A673 (cell line): Measurements from ENCODE around the gene RD3L. TPM values are rescaled to one million over a fixed set of nuclear protein-coding genes. Genes with fewer than 3 reads are reported as not detected.

Source experiments
- BruUV-seq: library from RNA; stranded (reverse); fragments of 400-500 nt; replicated peaks from 2 replicates; lab custom pipeline; 2021; lab: Mats Ljungman, UMichigan
- CTCF ChIA-PET: fragments of 300-600 bp; sonication (Branson Sonifier 250); formaldehyde crosslinking; loops from one replicate; lab custom pipeline; 2022; ENCODE audit warnings: antibody characterized with exemption; lab: Charles Lee
- POLR2A ChIA-PET: fragments of 300-600 bp; sonication (Branson Sonifier 250); formaldehyde crosslinking; loops from one replicate; lab custom pipeline; 2022; ENCODE audit warnings: antibody characterized with exemption; ENCODE audit not compliant: low non-redundant PET; lab: Charles Lee
- DNase-seq: peaks from one replicate; pipeline ENCODE4 v3.0.0-alpha.2; 2015; ENCODE audit warnings: low spot score
- H3K27ac ChIP-seq: fragments of 200-600 bp; sonication (generic); 2 replicates; pipeline ENCODE4 v1.5.1; 2016; ENCODE audit warnings: mixed run types, low read depth, mild to moderate bottlenecking, mixed read lengths, antibody characterized with exemption, low read length; ENCODE audit not compliant: poor library complexity, severe bottlenecking
- H3K27me3 ChIP-seq: fragments of 200-600 bp; sonication (generic); replicated peaks from 2 replicates; pipeline ENCODE4 v1.6.1; 2017; ENCODE audit warnings: mixed run types, low read depth, mild to moderate bottlenecking, mixed read lengths, antibody characterized with exemption, low read length; ENCODE audit not compliant: insufficient read depth, poor library complexity
- H3K36me3 ChIP-seq: fragments of 200-600 bp; sonication (generic); 2 replicates; pipeline ENCODE4 v1.6.1; 2016; ENCODE audit warnings: mixed run types, mild to moderate bottlenecking, mixed read lengths, antibody characterized with exemption, low read length; ENCODE audit not compliant: insufficient read depth, poor library complexity, severe bottlenecking
- H3K4me1 ChIP-seq: fragments of 200-600 bp; sonication (generic); 2 replicates; pipeline ENCODE4 v1.6.1; 2017; ENCODE audit warnings: mixed run types, mild to moderate bottlenecking, mixed read lengths, antibody characterized with exemption, low read length; ENCODE audit not compliant: insufficient read depth, poor library complexity, severe bottlenecking
- H3K4me3 ChIP-seq: fragments of 200-600 bp; sonication (generic); 2 replicates; pipeline ENCODE4 v1.5.1; 2016; ENCODE audit warnings: low read depth, mixed run types, mild to moderate bottlenecking, mixed read lengths, low read length; ENCODE audit not compliant: poor library complexity, severe bottlenecking
- H3K9me3 ChIP-seq: fragments of 200-600 bp; sonication (generic); 2 replicates; pipeline ENCODE4 v1.6.1; 2016; ENCODE audit warnings: mixed run types, low read depth, mild to moderate bottlenecking, mixed read lengths, antibody characterized with exemption, low read length; ENCODE audit not compliant: poor library complexity, severe bottlenecking
- EZH2 ChIP-seq: fragments of 200-600 bp; sonication (generic); IDR thresholded peaks from 2 replicates; pipeline ENCODE4 v1.6.1; 2017; ENCODE audit warnings: borderline replicate concordance, low read depth, mild to moderate bottlenecking, mixed read lengths, antibody characterized with exemption, low read length; ENCODE audit not compliant: poor library complexity, severe bottlenecking
- intact Hi-C: fragments of 100-400 bp; cut with micrococcal nuclease; formaldehyde crosslinking; loops from one replicate; pipeline ENCODE4 v1.10.0; 2022; ENCODE audit not compliant: unreplicated experiment
- total RNA-seq: library from RNA; stranded (reverse); gene quantifications from 2 replicates; pipeline ENCODE4 v1.2.3, GENCODE V29; 2021
- TF ChIP-seq, protein P1 (sequence below): fragments of 300-800, 200-600 bp; sonication (generic); conservative IDR thresholded peaks from 2 replicates; pipeline ENCODE4 v1.5.1; 2017; ENCODE audit warnings: low read depth, mild to moderate bottlenecking, antibody characterized with exemption, low read length, moderate library complexity, mixed read lengths

The RD3L gene
- total RNA-seq, 1 experiment from 2014 or later = not detected

- Histone ChIP-seq H3K27me3 (peaks cover 11% of the 10 kb centered on the region), H3K27ac (no peak overlapping the region), H3K4me1 (no peaks in the 10 kb centered on the region), H3K9me3 (peaks cover 8% of the 10 kb centered on the region), H3K4me3 (no peak overlapping the region), H3K36me3 (no peaks in the 10 kb centered on the region)
- no TSS peak for BruUV-seq
- intact Hi-C loops = no loop called here
- DNase-seq = no peak
- TF ChIP-seq EZH2 = no peak
- TF ChIP-seq, protein P1, sequence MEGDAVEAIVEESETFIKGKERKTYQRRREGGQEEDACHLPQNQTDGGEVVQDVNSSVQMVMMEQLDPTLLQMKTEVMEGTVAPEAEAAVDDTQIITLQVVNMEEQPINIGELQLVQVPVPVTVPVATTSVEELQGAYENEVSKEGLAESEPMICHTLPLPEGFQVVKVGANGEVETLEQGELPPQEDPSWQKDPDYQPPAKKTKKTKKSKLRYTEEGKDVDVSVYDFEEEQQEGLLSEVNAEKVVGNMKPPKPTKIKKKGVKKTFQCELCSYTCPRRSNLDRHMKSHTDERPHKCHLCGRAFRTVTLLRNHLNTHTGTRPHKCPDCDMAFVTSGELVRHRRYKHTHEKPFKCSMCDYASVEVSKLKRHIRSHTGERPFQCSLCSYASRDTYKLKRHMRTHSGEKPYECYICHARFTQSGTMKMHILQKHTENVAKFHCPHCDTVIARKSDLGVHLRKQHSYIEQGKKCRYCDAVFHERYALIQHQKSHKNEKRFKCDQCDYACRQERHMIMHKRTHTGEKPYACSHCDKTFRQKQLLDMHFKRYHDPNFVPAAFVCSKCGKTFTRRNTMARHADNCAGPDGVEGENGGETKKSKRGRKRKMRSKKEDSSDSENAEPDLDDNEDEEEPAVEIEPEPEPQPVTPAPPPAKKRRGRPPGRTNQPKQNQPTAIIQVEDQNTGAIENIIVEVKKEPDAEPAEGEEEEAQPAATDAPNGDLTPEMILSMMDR = no peak
- ChIA-PET CTCF (no interaction called here), POLR2A (no interaction called here)
Measured at GRCh38 chr14:103946975-103947374, 4.6 kb upstream of the RD3L start.

DNA sequence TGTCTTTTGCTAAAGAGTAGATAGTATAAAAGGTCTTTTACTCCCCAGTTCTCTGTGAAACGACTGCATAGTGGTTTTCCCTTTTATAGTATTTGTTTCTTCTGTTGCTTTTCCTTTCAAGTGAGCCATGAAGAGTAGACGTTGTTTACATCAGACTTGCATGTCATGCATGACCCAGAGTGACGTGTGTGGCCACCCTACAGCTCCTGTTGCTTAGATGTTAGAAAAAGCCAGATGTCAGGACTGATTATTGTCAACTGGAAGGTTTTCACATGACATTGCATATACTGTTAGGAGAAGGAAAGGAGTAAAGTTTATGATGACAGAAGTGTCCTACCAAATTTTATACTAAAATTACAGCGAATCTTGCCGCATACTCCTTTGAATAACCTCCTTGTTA lies 1.3 kb upstream of the RD3L start:
- intact Hi-C loops = no loop called here
- TF ChIP-seq EZH2 = no peak
- TF ChIP-seq, protein P1 = no peak
- POLR2A ChIA-PET = no interaction called here
- no peak overlapping the region for H3K4me3 ChIP-seq
- no peak for DNase-seq
- peaks cover 8% of the 10 kb centered on the region for H3K9me3 ChIP-seq
- no TSS peak for BruUV-seq
- H3K27ac ChIP-seq = no peak overlapping the region
- CTCF ChIA-PET = no interaction called here
- H3K36me3 ChIP-seq = no peaks in the 10 kb centered on the region
- H3K27me3 ChIP-seq = peaks cover 41% of the 10 kb centered on the region
- H3K4me1 ChIP-seq = no peaks in the 10 kb centered on the region

DNA sequence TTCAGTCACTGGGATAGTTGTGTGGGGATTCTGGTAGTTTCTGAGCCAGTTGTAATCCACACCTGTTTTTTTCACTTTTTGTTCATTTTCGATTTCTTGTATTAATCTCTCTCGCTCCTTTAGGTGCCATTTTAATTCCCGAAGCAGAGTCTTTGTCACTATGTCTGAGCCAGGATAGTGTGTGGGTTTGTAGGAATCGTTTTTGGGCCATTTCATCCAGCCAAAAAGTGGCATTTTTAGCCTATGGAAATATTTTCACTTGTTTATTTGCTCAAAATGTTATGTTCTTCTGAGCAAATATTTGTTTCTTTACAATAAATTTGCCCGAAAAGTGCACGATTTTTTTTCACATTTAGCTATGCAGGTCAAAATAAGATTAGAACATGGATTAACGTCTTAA lies 867 bp downstream of the RD3L start:
- DNase-seq = no peak
- Histone ChIP-seq H3K36me3 (no peaks in the 10 kb centered on the region), H3K9me3 (peaks cover under 1% of the 10 kb centered on the region), H3K4me3 (no peak overlapping the region), H3K27ac (no peak overlapping the region), H3K27me3 (peaks cover 46% of the 10 kb centered on the region), H3K4me1 (no peaks in the 10 kb centered on the region)
- BruUV-seq = no TSS peak
- intact Hi-C loops = no loop called here
- CTCF ChIA-PET = no interaction called here
- TF ChIP-seq, protein P1 = no peak
- TF ChIP-seq EZH2 = no peak
- POLR2A ChIA-PET = no interaction called here
